ENCODE results near the gene GPAM. TPM values are rescaled to one million over a fixed set of nuclear protein-coding genes. Genes with fewer than 3 reads are reported as not detected.
A peak's percentile ranks its signal among the peaks of the same experiment; 100 is the strongest.

GPAM gene
- 1 to 10 TPM; 7.8 to 9.3 TPM for total RNA-seq

GRCh38 chr10:112183329-112184051 lies at the start of gene GPAM:
GPAM (minus strand) TSS chr10:112183765; CDS start chr10:112181784, 1,981 bp downstream.
- peak; percentile 96 for DNase-seq (ENCODE audit: low spot score)
- Histone ChIP-seq H3K9me3 (no peaks in the 10 kb centered on the region), H3K4me3 (peak within 1 kb of the TSS; percentile 73 to 92), H3K36me3 (no peaks in the 10 kb centered on the region), H3K4me1 (peaks cover 0 to 13% of the 10 kb centered on the region in 2 donors), H3K27ac (peak within 1 kb of the TSS; percentile 77 to 84), H3K27me3 (no peaks in the 10 kb centered on the region)
- TF ChIP-seq CTCF (IDR thresholded peaks at IDR 0.05), result peak in 1 of 2 donors; percentile 15

- no peaks in the 10 kb centered on the region for H3K4me1 ChIP-seq
- no peaks in the 10 kb centered on the region for H3K36me3 ChIP-seq
- H3K9me3 ChIP-seq, result peaks cover 0 to 5% of the 10 kb centered on the region in 2 donors
- TF ChIP-seq CTCF (IDR thresholded peaks at IDR 0.05), result no peak
- no peak overlapping the region for H3K4me3 ChIP-seq
- H3K27ac ChIP-seq, result no peak overlapping the region
- no peaks in the 10 kb centered on the region for H3K27me3 ChIP-seq
- no peak for DNase-seq (ENCODE audit: low spot score)
Observed at GRCh38 chr10:112232670-112233069, 49.1 kb upstream of the GPAM start.

GRCh38 chr10:112231602-112232400 lies 48.2 kb upstream of the GPAM start:
- H3K36me3 ChIP-seq, result no peaks in the 10 kb centered on the region
- no peak for TF ChIP-seq CTCF (IDR thresholded peaks at IDR 0.05)
- H3K27ac ChIP-seq, result no peak overlapping the region
- no peak for DNase-seq (ENCODE audit: low spot score)
- no peaks in the 10 kb centered on the region for H3K9me3 ChIP-seq
- no peaks in the 10 kb centered on the region for H3K4me1 ChIP-seq
- no peak overlapping the region for H3K4me3 ChIP-seq
- no peaks in the 10 kb centered on the region for H3K27me3 ChIP-seq

GRCh38 chr10:112230325-112230988 lies 46.9 kb upstream of the GPAM start:
- no peak for TF ChIP-seq CTCF (IDR thresholded peaks at IDR 0.05)
- H3K9me3 ChIP-seq, result no peaks in the 10 kb centered on the region
- no peak overlapping the region for H3K4me3 ChIP-seq
- H3K4me1 ChIP-seq, result no peaks in the 10 kb centered on the region
- no peak overlapping the region for H3K27ac ChIP-seq
- no peak for DNase-seq (ENCODE audit: low spot score)
- no peaks in the 10 kb centered on the region for H3K36me3 ChIP-seq
- H3K27me3 ChIP-seq, result no peaks in the 10 kb centered on the region

- TF ChIP-seq CTCF (IDR thresholded peaks at IDR 0.05), result no peak
- H3K4me3 ChIP-seq, result no peak overlapping the region
- H3K4me1 ChIP-seq, result no peaks in the 10 kb centered on the region
- no peak for DNase-seq (ENCODE audit: low spot score)
- no peaks in the 10 kb centered on the region for H3K36me3 ChIP-seq
- no peak overlapping the region for H3K27ac ChIP-seq
- no peaks in the 10 kb centered on the region for H3K9me3 ChIP-seq
- H3K27me3 ChIP-seq, result no peaks in the 10 kb centered on the region
Observed at GRCh38 chr10:112229901-112230300, 46.3 kb upstream of the GPAM start.
